Measurements from ENCODE around the gene MYEOV.

DNA sequence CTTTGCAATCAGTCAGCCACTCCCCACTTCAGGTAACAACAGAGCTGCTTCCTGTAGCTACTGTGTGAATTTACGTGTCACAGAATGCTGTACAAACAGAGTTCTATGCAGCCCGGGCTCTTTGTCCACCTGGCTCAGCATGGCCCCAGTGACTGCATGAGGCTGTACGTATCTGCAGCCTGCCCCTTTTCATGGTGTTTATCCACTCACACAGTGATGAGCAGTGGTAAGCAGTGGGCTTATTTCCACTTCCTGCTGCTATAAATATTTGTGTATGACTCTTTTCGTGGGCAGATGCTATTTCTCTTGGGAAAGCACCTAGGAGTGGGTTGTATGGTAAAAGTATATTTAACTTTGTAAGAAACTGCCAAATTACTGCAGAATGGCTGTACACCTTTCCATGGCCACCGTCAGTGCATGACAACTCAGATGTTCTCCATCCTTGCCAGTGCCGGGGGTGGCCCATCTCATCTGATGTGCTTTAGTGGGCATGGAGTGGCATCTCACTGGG, 43.3 kb downstream of the MYEOV start:
- TF ChIP-seq, protein P1, sequence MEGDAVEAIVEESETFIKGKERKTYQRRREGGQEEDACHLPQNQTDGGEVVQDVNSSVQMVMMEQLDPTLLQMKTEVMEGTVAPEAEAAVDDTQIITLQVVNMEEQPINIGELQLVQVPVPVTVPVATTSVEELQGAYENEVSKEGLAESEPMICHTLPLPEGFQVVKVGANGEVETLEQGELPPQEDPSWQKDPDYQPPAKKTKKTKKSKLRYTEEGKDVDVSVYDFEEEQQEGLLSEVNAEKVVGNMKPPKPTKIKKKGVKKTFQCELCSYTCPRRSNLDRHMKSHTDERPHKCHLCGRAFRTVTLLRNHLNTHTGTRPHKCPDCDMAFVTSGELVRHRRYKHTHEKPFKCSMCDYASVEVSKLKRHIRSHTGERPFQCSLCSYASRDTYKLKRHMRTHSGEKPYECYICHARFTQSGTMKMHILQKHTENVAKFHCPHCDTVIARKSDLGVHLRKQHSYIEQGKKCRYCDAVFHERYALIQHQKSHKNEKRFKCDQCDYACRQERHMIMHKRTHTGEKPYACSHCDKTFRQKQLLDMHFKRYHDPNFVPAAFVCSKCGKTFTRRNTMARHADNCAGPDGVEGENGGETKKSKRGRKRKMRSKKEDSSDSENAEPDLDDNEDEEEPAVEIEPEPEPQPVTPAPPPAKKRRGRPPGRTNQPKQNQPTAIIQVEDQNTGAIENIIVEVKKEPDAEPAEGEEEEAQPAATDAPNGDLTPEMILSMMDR (IDR thresholded peaks at IDR 0.05; ENCODE audit: insufficient read depth, low read length, poor library complexity, severe bottlenecking): no peak
- no peak for TF ChIP-seq EZH2phosphoT487 (conservative IDR thresholded peaks at IDR 0.05; ENCODE audit: low read length)
